ENCODE data around the gene UFC1. TPM values are rescaled to one million over a fixed set of nuclear protein-coding genes. Genes with fewer than 3 reads are reported as not detected.
"Not testable (repeated sequence)": the region's sequence is repeated elsewhere in the genome, so short reads cannot be mapped to it uniquely, and the experiment has no call there.

UFC1 gene
- polyA plus RNA-seq (ENCODE audit: low read depth in 6 of 6), result 100 to 1,000 TPM; 119 to 151 (median 133) TPM

GRCh38 chr1:161153682-161154337, at the start of gene UFC1:
TSS of gene UFC1 (plus strand) at chr1:161153978. CDS start at chr1:161153998, 20 bp downstream.
- ATAC-seq (ENCODE audit: low read depth in 2 of 2), result peak; percentile 91 to 93
- Mint-ChIP-seq H3K9me3 (no peaks in the 10 kb centered on the region), H3K36me3 (peaks cover 5 to 8% of the 10 kb centered on the region in 2 donors), H3K4me1 (peaks cover 24 to 29% (median 26%) of the 10 kb centered on the region in 3 donors), H3K27ac (peak within 1 kb of the TSS; percentile 99 to 100 (median 100)), H3K27me3 (no peaks in the 10 kb centered on the region), H3K4me3 (peak within 1 kb of the TSS; percentile 91 to 100 (median 100))
- DNase-seq, result peak; percentile 82

- no peak for ATAC-seq (ENCODE audit: low read depth in 2 of 2)
- H3K4me3 Mint-ChIP-seq, result no peak overlapping the region
- peaks cover 8 to 32% (median 17%) of the 10 kb centered on the region in 3 donors for H3K4me1 Mint-ChIP-seq
- no peak overlapping the region for H3K27ac Mint-ChIP-seq
- DNase-seq, result no peak
- no peaks in the 10 kb centered on the region for H3K36me3 Mint-ChIP-seq
- no peaks in the 10 kb centered on the region for H3K27me3 Mint-ChIP-seq
- no peaks in the 10 kb centered on the region for H3K9me3 Mint-ChIP-seq
Observed at GRCh38 chr1:161106431-161106830, 47.3 kb upstream of the UFC1 start.

- peaks cover 31 to 57% (median 43%) of the 10 kb centered on the region in 3 donors for H3K4me1 Mint-ChIP-seq
Observed at GRCh38 chr1:161111117-161111516, 42.7 kb upstream of the UFC1 start.

GRCh38 chr1:161111527-161111926, 42.3 kb upstream of the UFC1 start:
- no peak for DNase-seq
- Mint-ChIP-seq H3K36me3 (no peaks in the 10 kb centered on the region), H3K4me1 (peaks cover 30 to 58% (median 43%) of the 10 kb centered on the region in 3 donors), H3K4me3 (peak overlapping the region in 1 of 8 donors; percentile 2), H3K9me3 (no peaks in the 10 kb centered on the region), H3K27me3 (no peaks in the 10 kb centered on the region), H3K27ac (peak overlapping the region in 2 of 6 donors; percentile 12 to 56)
- no peak for ATAC-seq (ENCODE audit: low read depth in 2 of 2)

More at GRCh38 chr1:161111117-161111516, 42.7 kb upstream of the UFC1 start:
- DNase-seq (no peak), ATAC-seq (ENCODE audit: low read depth in 2 of 2) (no peak)
- H3K4me3 Mint-ChIP-seq, result peak overlapping the region in 1 of 8 donors; percentile 2
- H3K36me3 Mint-ChIP-seq, result no peaks in the 10 kb centered on the region
- H3K9me3 Mint-ChIP-seq, result no peaks in the 10 kb centered on the region
- H3K27ac Mint-ChIP-seq, result peak overlapping the region in 2 of 6 donors; percentile 12 to 90
- no peaks in the 10 kb centered on the region for H3K27me3 Mint-ChIP-seq

- no peak for DNase-seq
- ATAC-seq (ENCODE audit: low read depth in 2 of 2), result no peak
- H3K4me3 Mint-ChIP-seq, result peak overlapping the region in 2 of 8 donors; percentile 27 to 44
- H3K9me3 Mint-ChIP-seq, result no peaks in the 10 kb centered on the region
- H3K36me3 Mint-ChIP-seq, result no peaks in the 10 kb centered on the region
- H3K4me1 Mint-ChIP-seq, result peaks cover 33 to 75% (median 62%) of the 10 kb centered on the region in 3 donors
- no peaks in the 10 kb centered on the region for H3K27me3 Mint-ChIP-seq
- H3K27ac Mint-ChIP-seq, result peak overlapping the region in 2 of 6 donors; percentile 27 to 66
Observed at GRCh38 chr1:161113915-161114314, 39.9 kb upstream of the UFC1 start.

GRCh38 chr1:161114556-161114955, 39.2 kb upstream of the UFC1 start:
- ATAC-seq (ENCODE audit: low read depth in 2 of 2), result no peak

GRCh38 chr1:161115132-161115711, 38.6 kb upstream of the UFC1 start:
- no peaks in the 10 kb centered on the region for H3K36me3 Mint-ChIP-seq
- peaks cover 42 to 83% (median 75%) of the 10 kb centered on the region in 3 donors for H3K4me1 Mint-ChIP-seq
- no peak for DNase-seq

More at GRCh38 chr1:161114556-161114955, 39.2 kb upstream of the UFC1 start:
- H3K9me3 Mint-ChIP-seq, result no peaks in the 10 kb centered on the region
- H3K27ac Mint-ChIP-seq, result peak overlapping the region in 2 of 6 donors; percentile 27 to 66
- DNase-seq, result no peak
- H3K4me1 Mint-ChIP-seq, result peaks cover 37 to 78% (median 68%) of the 10 kb centered on the region in 3 donors
- H3K36me3 Mint-ChIP-seq, result no peaks in the 10 kb centered on the region
- H3K4me3 Mint-ChIP-seq, result peak overlapping the region in 1 of 8 donors; percentile 44
- no peaks in the 10 kb centered on the region for H3K27me3 Mint-ChIP-seq

GRCh38 chr1:161115961-161116360, 37.8 kb upstream of the UFC1 start:
- Mint-ChIP-seq H3K4me3 (peak overlapping the region in 7 of 8 donors; percentile 60 to 99 (median 96)), H3K4me1 (peaks cover 44 to 87% (median 77%) of the 10 kb centered on the region in 3 donors), H3K27ac (peak overlapping the region in 2 of 6 donors; percentile 37 to 95)
- H3K9me3 Mint-ChIP-seq; ATAC-seq (ENCODE audit: low read depth in 2 of 2); H3K36me3 Mint-ChIP-seq; DNase-seq; H3K27me3 Mint-ChIP-seq: not testable (repeated sequence)

More at GRCh38 chr1:161115132-161115711, 38.6 kb upstream of the UFC1 start:
- no peaks in the 10 kb centered on the region for H3K27me3 Mint-ChIP-seq
- H3K4me3 Mint-ChIP-seq, result peak overlapping the region in 4 of 8 donors; percentile 55 to 99 (median 87)
- no peak overlapping the region for H3K27ac Mint-ChIP-seq
- ATAC-seq (ENCODE audit: low read depth in 2 of 2), result no peak
- no peaks in the 10 kb centered on the region for H3K9me3 Mint-ChIP-seq

GRCh38 chr1:161117759-161118581, 35.8 kb upstream of the UFC1 start, which contains the start of the genes NIT1 and PFDN2:
TSS of gene NIT1 (plus strand) at chr1:161118105. CDS start at chr1:161118177, 72 bp downstream.
TSS of gene PFDN2 (minus strand) at chr1:161118037. CDS start at chr1:161118026, 11 bp downstream.
- DNase-seq, result peak; percentile 85
- peak; percentile 81 to 84 for ATAC-seq (ENCODE audit: low read depth in 2 of 2)
- peak within 1 kb of the TSS; percentile 95 to 98 (median 96) for H3K27ac Mint-ChIP-seq
- no peaks in the 10 kb centered on the region for H3K27me3 Mint-ChIP-seq
- H3K9me3 Mint-ChIP-seq, result no peaks in the 10 kb centered on the region
- peaks cover 0 to 11% of the 10 kb centered on the region in 2 donors for H3K36me3 Mint-ChIP-seq
- peaks cover 50 to 87% (median 82%) of the 10 kb centered on the region in 3 donors for H3K4me1 Mint-ChIP-seq
- peak within 1 kb of the TSS; percentile 93 to 99 (median 97) for H3K4me3 Mint-ChIP-seq

- H3K36me3 Mint-ChIP-seq, result peaks cover 0 to 20% of the 10 kb centered on the region in 2 donors
- H3K9me3 Mint-ChIP-seq, result no peaks in the 10 kb centered on the region
- peak overlapping the region; percentile 77 to 98 (median 96) for H3K27ac Mint-ChIP-seq
- peak overlapping the region; percentile 93 to 99 (median 97) for H3K4me3 Mint-ChIP-seq
- peaks cover 47 to 76% (median 74%) of the 10 kb centered on the region in 3 donors for H3K4me1 Mint-ChIP-seq
- H3K27me3 Mint-ChIP-seq, result no peaks in the 10 kb centered on the region
- DNase-seq, result peak; percentile 41
- peak; percentile 29 to 31 for ATAC-seq (ENCODE audit: low read depth in 2 of 2)
Observed at GRCh38 chr1:161119092-161119903, 34.5 kb upstream of the UFC1 start.

GRCh38 chr1:161121042-161121650, 32.6 kb upstream of the UFC1 start:
- DNase-seq, result no peak
- Mint-ChIP-seq H3K9me3 (no peaks in the 10 kb centered on the region), H3K4me3 (peak overlapping the region in 6 of 8 donors; percentile 15 to 72 (median 60)), H3K27me3 (no peaks in the 10 kb centered on the region), H3K4me1 (peaks cover 45 to 72% (median 63%) of the 10 kb centered on the region in 3 donors), H3K27ac (peak overlapping the region; percentile 70 to 94 (median 78)), H3K36me3 (peaks cover 0 to 29% of the 10 kb centered on the region in 2 donors)
- no peak for ATAC-seq (ENCODE audit: low read depth in 2 of 2)

- Mint-ChIP-seq H3K4me1 (peaks cover 45 to 73% (median 60%) of the 10 kb centered on the region in 3 donors), H3K36me3 (peaks cover 4 to 36% of the 10 kb centered on the region in 2 donors), H3K4me3 (peak overlapping the region in 4 of 8 donors; percentile 15 to 72 (median 38)), H3K9me3 (no peaks in the 10 kb centered on the region), H3K27ac (peak overlapping the region; percentile 28 to 94 (median 82)), H3K27me3 (no peaks in the 10 kb centered on the region)
- DNase-seq (peak; percentile 27), ATAC-seq (ENCODE audit: low read depth in 2 of 2) (peak; percentile 11 to 25)
Observed at GRCh38 chr1:161121834-161122233, 31.9 kb upstream of the UFC1 start.
